K562 (cell line): ENCODE data around the gene DYRK1B. TPM values are rescaled to one million over a fixed set of nuclear protein-coding genes. Genes with fewer than 3 reads are reported as not detected.

Experiments used
- ATAC-seq: fragments of 200-7000 bp; cut with Tn5 transposase; 3 replicates; pipeline ENCODE4 v1.9.1; 2020; ENCODE audit warnings: moderate library complexity
- BruUV-seq: library from RNA; stranded (reverse); fragments of 400-500 nt; replicated peaks from 2 replicates; lab custom pipeline; 2021; lab: Mats Ljungman, UMichigan
- CTCF ChIA-PET: fragments of 300-600 bp; formaldehyde crosslinking; extraction: SDS; loops from one replicate; lab custom pipeline; 2021; ENCODE audit warnings: low intra/inter-chr PET ratio; lab: Yijun Ruan, JAX
- POLR2A ChIA-PET: fragments of 300-600, 350-650 bp; sonication (Branson Sonifier 250); formaldehyde crosslinking; extraction: SDS; loops from one replicate; lab custom pipeline; 2021; ENCODE audit warnings: antibody characterized with exemption, inconsistent platforms; lab: Yijun Ruan, JAX
- DNase-seq, 4 experiments: peaks; one replicate each; pipeline versions ENCODE4 v3.0.0 to v3.0.0-alpha.2; 2011 to 2018; ENCODE audit warnings: low spot score in 3 of 4, mixed read lengths in 3 of 4; ENCODE audit errors: extremely low read depth in 1 of 4
- FAIRE-seq: peaks from 2 replicates; lab custom pipeline; 2011; peaks lifted over from hg19 to GRCh38; lab: Jason Lieb, UNC
- H2AFZ ChIP-seq: 2 replicates; pipeline ENCODE4 v1.6.0; 2011; ENCODE audit warnings: low read depth, low read length, control low read depth, inconsistent platforms
- H3K27ac ChIP-seq: fragments of 200-600 bp; 3 replicates; pipeline ENCODE4 v1.8.0; 2011; ENCODE audit warnings: low read depth, mild to moderate bottlenecking, control low read depth, inconsistent platforms, low read length, moderate library complexity, mixed read lengths; ENCODE audit errors: extremely low read depth
- H3K27me3 ChIP-seq, 2 experiments: fragments of 300-600 bp in 1 of 2; 2 replicates in 1 of 2; 3 replicates in 1 of 2; pipeline versions ENCODE4 v1.6.0 to v1.8.0; 2011; ENCODE audit warnings: inconsistent platforms in 2 of 2, low read length in 2 of 2, mild to moderate bottlenecking in 1 of 2, mixed read lengths in 1 of 2, moderate library complexity in 1 of 2; ENCODE audit not compliant: control insufficient read depth in 2 of 2, insufficient read depth in 2 of 2
- H3K36me3 ChIP-seq: fragments of 300-600 bp; 3 replicates; pipeline ENCODE4 v1.8.0; 2011; ENCODE audit warnings: mild to moderate bottlenecking, low read length, inconsistent platforms; ENCODE audit not compliant: control insufficient read depth, insufficient read depth
- H3K4me1 ChIP-seq, 2 experiments: fragments of 200-600 bp in 1 of 2; replicated peaks in 1 of 2; 2 replicates in 1 of 2; 3 replicates in 1 of 2; pipeline versions ENCODE4 v1.5.1 to v1.8.0; 2011; ENCODE audit warnings: inconsistent platforms in 2 of 2, low read length in 2 of 2, mild to moderate bottlenecking in 1 of 2, mixed read lengths in 1 of 2, moderate library complexity in 1 of 2; ENCODE audit not compliant: control insufficient read depth in 2 of 2, insufficient read depth in 2 of 2
- H3K4me2 ChIP-seq: 2 replicates; pipeline ENCODE4 v1.6.1; 2011; ENCODE audit warnings: low read length, control low read depth, inconsistent platforms, mixed read lengths; ENCODE audit not compliant: insufficient read depth
- H3K4me3 ChIP-seq: fragments of 200-600 bp; sonication (generic), shearing (Covaris generic); 2 replicates; pipeline ENCODE4 v1.5.1; 2016; ENCODE audit warnings: control low read depth, inconsistent platforms
- H3K79me2 ChIP-seq: fragments of 200-600 bp; 3 replicates; pipeline ENCODE4 v1.8.0; 2011; ENCODE audit warnings: low read length, inconsistent platforms; ENCODE audit not compliant: control insufficient read depth, insufficient read depth
- H3K9ac ChIP-seq, 2 experiments: 2 replicates each; pipeline versions ENCODE4 v1.6.0 to v1.6.1; 2011; ENCODE audit warnings: low read depth in 2 of 2, low read length in 2 of 2, control low read depth in 1 of 2, inconsistent platforms in 1 of 2, mild to moderate bottlenecking in 1 of 2, mixed read lengths in 1 of 2; ENCODE audit not compliant: insufficient read depth in 1 of 2
- H3K9me1 ChIP-seq: one replicate; pipeline ENCODE4 v1.6.0; 2011; ENCODE audit warnings: inconsistent platforms, mild to moderate bottlenecking, low read length, moderate library complexity; ENCODE audit not compliant: control insufficient read depth, insufficient read depth
- H3K9me3 ChIP-seq: replicated peaks from 2 replicates; pipeline ENCODE4 v1.5.1; 2011; ENCODE audit warnings: low read depth, low read length, inconsistent platforms; ENCODE audit not compliant: control insufficient read depth, insufficient read depth
- H4K20me1 ChIP-seq: replicated peaks from 2 replicates; pipeline ENCODE4 v1.6.1; 2011; ENCODE audit warnings: low read length, inconsistent platforms, mixed read lengths; ENCODE audit not compliant: control insufficient read depth, insufficient read depth
- CXXC5 ChIP-seq: fragments of 250-450 bp; sonication (Bioruptor Pico); IDR thresholded peaks from 2 replicates; pipeline ENCODE4 v1.8.0; 2022; ENCODE audit warnings: inconsistent platforms, mild to moderate bottlenecking, moderate library complexity
- KLF6 ChIP-seq: fragments of 250-450 bp; sonication (Bioruptor Pico); IDR thresholded peaks from 2 replicates; pipeline ENCODE4 v1.4.0; 2020; ENCODE audit warnings: mild to moderate bottlenecking, moderate library complexity, borderline replicate concordance
- MBD2 ChIP-seq: sonication (generic); IDR thresholded peaks from 2 replicates; pipeline ENCODE4 v1.6.1; 2016; ENCODE audit warnings: low read depth, borderline replicate concordance
- TRIM28 ChIP-seq: fragments of 450-650 bp; IDR thresholded peaks from 2 replicates; pipeline ENCODE4 v1.6.1; 2017
- YY1 ChIP-seq, 3 experiments: IDR thresholded peaks; 2 replicates each; pipeline ENCODE4 v1.6.1; 2011; ENCODE audit warnings: low read length in 2 of 3, mild to moderate bottlenecking in 2 of 3, moderate library complexity in 2 of 3, borderline replicate concordance in 1 of 3, control low read depth in 1 of 3, low read depth in 1 of 3; ENCODE audit not compliant: insufficient read depth in 3 of 3, insufficient replicate concordance in 2 of 3, control insufficient read depth in 1 of 3, insufficient read length in 1 of 3; ENCODE audit errors: extremely low read depth in 1 of 3
- in situ Hi-C: fragments of 300-500 bp; cut with MboI; formaldehyde crosslinking; loops from 4 replicates; pipeline ENCODE4 v1.15.0; 2018; ENCODE audit warnings: inconsistent platforms, mixed read lengths
- intact Hi-C: fragments of 100-400 bp; cut with micrococcal nuclease; formaldehyde crosslinking; loops from 2 replicates; pipeline ENCODE4 v1.14.2; 2022
- polyA plus RNA-seq, 8 experiments: library from polyadenylated mRNA; depleted of rRNA in 4 of 8; stranded (reverse) in 5 of 8; unstranded in 3 of 8; fragments of >200 nt; fragmentation: Nextera tagmentation in 2 of 8; fragmentation: Illumina TruSeq in 1 of 8; extraction: Ambion mirVana in 2 of 8; extraction: Trizol in 1 of 8; gene quantifications; 2 replicates each; pipeline versions ENCODE4 v1.2.1 to v1.2.3, GENCODE V29; 2011 to 2014; ENCODE audit warnings: inconsistent platforms in 1 of 8, missing spikeins in 1 of 8
- total RNA-seq, 7 experiments: library from RNA; depleted of rRNA in 6 of 7; stranded (reverse); fragments of >200 nt in 6 of 7; fragmentation: Illumina TruSeq in 2 of 7; extraction: Trizol in 2 of 7; gene quantifications; 2 replicates each; pipeline versions ENCODE4 v1.2.1 to v1.2.3, GENCODE V29; 2011 to 2021; ENCODE audit warnings: low replicate concordance in 1 of 7
- TF ChIP-seq, protein P1 (sequence below), 2 experiments: fragments of 450-650 bp; IDR thresholded peaks; 2 replicates each; pipeline ENCODE4 v1.6.1; 2016; ENCODE audit warnings: mild to moderate bottlenecking in 2 of 2, borderline replicate concordance in 1 of 2, low read depth in 1 of 2, moderate library complexity in 1 of 2
- TF ChIP-seq, protein P2 (sequence below): IDR thresholded peaks from 3 replicates; pipeline ENCODE4 v1.6.1; 2011; ENCODE audit warnings: borderline replicate concordance, mild to moderate bottlenecking; ENCODE audit not compliant: insufficient read length, insufficient read depth
- TF ChIP-seq, protein P3 (sequence below): fragments of 450-650 bp; IDR thresholded peaks from 2 replicates; pipeline ENCODE4 v1.6.1; 2018; ENCODE audit warnings: mild to moderate bottlenecking, low read depth; ENCODE audit not compliant: partially characterized antibody
- TF ChIP-seq, protein P4 (sequence below), 2 experiments: fragments of 250-450 bp in 1 of 2; fragments of 450-650 bp in 1 of 2; sonication (Bioruptor Pico) in 1 of 2; IDR thresholded peaks; 2 replicates each; pipeline versions ENCODE4 v1.6.1 to v1.8.0; 2016 to 2021; ENCODE audit warnings: mild to moderate bottlenecking in 2 of 2, moderate library complexity in 2 of 2, missing compliant biosample characterization in 1 of 2, missing genetic modification characterization in 1 of 2

The DYRK1B gene
- total and polyA plus RNA-seq, 9 of the 15 experiments (the other 6 are each of a cell fraction or from before 2014, with no cell fraction given), result 0.91 to 5.2 (median 1.5) TPM; not detected in 2

DNA sequence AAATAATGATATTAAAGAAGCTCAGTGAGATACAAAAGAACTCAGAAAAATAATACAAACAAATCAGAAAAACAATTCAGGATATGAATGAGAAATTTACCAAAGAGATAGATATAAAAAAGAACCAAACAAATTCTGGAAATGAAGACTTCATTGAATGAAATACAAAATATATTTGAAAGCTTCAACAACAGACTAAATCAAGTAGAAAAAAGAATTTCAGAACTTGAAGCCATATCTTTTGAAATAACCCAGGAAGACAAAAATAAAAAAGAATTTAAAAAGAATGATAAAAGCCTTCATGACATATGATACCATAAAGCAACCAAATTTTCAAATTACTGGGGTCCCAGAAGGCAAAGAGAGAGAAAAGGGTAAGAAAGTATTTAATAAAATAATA lies 45.7 kb downstream of the DYRK1B start:
- intact Hi-C loops (no loop called here), in situ Hi-C loops (no loop called here)
- Histone ChIP-seq H3K36me3 (no peaks in the 10 kb centered on the region), H3K4me2 (no peak overlapping the region), H3K9me1 (no peaks in the 10 kb centered on the region), H2AFZ (no peak overlapping the region), H3K79me2 (no peaks in the 10 kb centered on the region), H3K4me3 (no peak overlapping the region), H3K27ac (no peak overlapping the region), H3K9me3 (peaks cover 2% of the 10 kb centered on the region), H3K4me1 (peaks cover 0 to 3% of the 10 kb centered on the region in 2 experiments; a peak in 1 of 5 replicates), H3K27me3 (no peaks in the 10 kb centered on the region), H4K20me1 (no peaks in the 10 kb centered on the region), H3K9ac (no peak overlapping the region)
- ChIA-PET CTCF (no interaction called here), POLR2A (interaction anchor here (0.7 to 1.2 kb wide), 2 partner anchors 13 to 302 kb away, joined by 3 read pairs; no protein-coding TSS in a partner anchor)
- ATAC-seq, result no peak
- no peak for DNase-seq
- BruUV-seq, result no TSS peak
- no peak for FAIRE-seq
- TF ChIP-seq YY1 (IDR thresholded peaks at IDR 0.05; ENCODE audit: borderline replicate concordance in 1 of 3, control insufficient read depth in 1 of 3, extremely low read depth in 1 of 3, insufficient read depth in 3 of 3, insufficient read length in 1 of 3, insufficient replicate concordance in 2 of 3, low read depth in 1 of 3, low read length in 2 of 3), result no peak
- TF ChIP-seq, protein P1, sequence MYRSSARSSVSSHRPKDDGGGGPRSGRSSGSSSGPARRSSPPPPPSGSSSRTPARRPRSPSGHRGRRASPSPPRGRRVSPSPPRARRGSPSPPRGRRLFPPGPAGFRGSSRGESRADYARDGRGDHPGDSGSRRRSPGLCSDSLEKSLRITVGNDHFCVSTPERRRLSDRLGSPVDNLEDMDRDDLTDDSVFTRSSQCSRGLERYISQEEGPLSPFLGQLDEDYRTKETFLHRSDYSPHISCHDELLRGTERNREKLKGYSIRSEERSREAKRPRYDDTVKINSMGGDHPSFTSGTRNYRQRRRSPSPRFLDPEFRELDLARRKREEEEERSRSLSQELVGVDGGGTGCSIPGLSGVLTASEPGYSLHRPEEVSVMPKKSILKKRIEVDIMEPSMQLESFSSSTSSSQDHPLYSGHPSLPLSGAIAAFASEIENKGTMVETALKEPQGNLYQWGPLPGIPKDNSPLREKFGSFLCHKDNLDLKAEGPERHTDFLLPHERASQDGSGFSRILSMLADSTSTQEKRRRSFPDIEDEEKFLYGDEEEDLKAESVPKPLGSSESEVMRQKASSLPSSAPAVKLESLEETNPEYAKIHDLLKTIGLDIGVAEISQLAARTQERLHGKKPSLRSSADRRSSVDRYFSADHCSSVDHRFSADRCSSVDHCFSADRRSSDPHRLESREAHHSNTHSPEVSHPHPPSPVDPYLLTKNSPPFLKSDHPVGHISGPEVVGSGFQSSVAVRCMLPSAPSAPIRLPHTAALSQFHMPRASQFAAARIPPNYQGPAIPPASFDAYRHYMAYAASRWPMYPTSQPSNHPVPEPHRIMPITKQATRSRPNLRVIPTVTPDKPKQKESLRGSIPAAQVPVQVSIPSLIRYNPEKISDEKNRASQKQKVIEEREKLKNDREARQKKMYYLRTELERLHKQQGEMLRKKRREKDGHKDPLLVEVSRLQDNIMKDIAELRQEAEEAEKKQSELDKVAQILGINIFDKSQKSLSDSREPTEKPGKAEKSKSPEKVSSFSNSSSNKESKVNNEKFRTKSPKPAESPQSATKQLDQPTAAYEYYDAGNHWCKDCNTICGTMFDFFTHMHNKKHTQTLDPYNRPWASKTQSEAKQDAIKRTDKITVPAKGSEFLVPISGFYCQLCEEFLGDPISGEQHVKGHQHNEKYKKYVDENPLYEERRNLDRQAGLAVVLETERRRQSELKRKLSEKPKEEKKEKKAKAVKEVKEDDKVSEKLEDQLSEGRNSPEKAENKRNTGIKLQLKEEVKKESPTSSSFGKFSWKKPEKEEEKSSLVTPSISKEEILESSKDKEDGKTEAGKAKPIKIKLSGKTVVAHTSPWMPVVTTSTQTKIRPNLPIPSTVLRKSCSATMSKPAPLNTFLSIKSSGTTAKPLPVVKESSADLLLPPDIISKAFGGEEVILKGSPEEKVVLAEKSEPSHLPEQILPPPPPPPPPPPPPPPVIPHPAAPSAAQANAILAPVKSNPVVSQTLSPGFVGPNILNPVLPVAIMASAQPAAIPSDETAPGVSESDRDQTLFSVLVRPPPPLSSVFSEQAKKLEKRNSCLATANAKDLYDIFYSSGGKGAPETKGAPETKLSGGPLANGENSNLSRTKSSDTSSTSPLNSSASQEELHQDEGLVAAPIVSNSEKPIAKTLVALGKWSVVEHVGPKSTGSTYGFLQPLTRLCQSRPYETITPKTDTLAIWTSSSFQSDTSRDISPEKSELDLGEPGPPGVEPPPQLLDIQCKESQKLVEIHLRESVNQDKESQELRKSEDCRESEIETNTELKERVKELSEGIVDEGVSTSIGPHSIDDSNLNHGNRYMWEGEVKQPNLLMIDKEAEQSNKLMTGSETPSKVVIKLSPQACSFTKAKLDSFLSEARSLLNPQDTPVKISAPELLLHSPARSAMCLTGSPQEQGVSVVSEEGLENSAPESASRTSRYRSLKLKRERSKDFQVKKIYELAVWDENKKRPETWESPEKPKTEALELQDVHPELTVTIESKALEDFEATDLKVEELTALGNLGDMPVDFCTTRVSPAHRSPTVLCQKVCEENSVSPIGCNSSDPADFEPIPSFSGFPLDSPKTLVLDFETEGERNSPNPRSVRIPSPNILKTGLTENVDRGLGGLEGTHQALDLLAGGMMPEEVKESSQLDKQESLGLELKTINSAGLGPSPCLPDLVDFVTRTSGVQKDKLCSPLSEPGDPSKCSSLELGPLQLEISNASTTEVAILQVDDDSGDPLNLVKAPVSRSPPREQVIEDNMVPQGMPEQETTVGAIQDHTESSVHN (IDR thresholded peaks at IDR 0.05; ENCODE audit: borderline replicate concordance in 1 of 2, low read depth in 1 of 2), result no peak
- TF ChIP-seq KLF6, result no peak
- TF ChIP-seq, protein P2, sequence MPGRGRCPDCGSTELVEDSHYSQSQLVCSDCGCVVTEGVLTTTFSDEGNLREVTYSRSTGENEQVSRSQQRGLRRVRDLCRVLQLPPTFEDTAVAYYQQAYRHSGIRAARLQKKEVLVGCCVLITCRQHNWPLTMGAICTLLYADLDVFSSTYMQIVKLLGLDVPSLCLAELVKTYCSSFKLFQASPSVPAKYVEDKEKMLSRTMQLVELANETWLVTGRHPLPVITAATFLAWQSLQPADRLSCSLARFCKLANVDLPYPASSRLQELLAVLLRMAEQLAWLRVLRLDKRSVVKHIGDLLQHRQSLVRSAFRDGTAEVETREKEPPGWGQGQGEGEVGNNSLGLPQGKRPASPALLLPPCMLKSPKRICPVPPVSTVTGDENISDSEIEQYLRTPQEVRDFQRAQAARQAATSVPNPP, result no peak
- peak; percentile 52; the same call in 1 of the 2 replicates for TF ChIP-seq TRIM28
- TF ChIP-seq, protein P3, sequence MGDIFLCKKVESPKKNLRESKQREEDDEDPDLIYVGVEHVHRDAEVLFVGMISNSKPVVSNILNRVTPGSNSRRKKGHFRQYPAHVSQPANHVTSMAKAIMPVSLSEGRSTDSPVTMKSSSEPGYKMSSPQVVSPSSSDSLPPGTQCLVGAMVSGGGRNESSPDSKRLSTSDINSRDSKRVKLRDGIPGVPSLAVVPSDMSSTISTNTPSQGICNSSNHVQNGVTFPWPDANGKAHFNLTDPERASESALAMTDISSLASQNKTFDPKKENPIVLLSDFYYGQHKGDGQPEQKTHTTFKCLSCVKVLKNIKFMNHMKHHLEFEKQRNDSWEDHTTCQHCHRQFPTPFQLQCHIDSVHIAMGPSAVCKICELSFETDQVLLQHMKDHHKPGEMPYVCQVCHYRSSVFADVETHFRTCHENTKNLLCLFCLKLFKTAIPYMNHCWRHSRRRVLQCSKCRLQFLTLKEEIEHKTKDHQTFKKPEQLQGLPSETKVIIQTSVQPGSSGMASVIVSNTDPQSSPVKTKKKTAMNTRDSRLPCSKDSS, result peak; percentile 47
- TF ChIP-seq, protein P4, sequence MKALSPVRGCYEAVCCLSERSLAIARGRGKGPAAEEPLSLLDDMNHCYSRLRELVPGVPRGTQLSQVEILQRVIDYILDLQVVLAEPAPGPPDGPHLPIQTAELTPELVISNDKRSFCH (CRISPR knock-in tag; IDR thresholded peaks at IDR 0.05), result no peak
- TF ChIP-seq, protein P4 (tag; IDR thresholded peaks at IDR 0.05), result no peak
- TF ChIP-seq MBD2, result no peak
- no peak for TF ChIP-seq CXXC5
